HFF-Myc (cell line): ENCODE data around the gene GLI3.

ENCODE experiments used
- DNase-seq: peaks from one replicate; pipeline ENCODE4 v3.0.0-alpha.2; 2011; ENCODE audit warnings: low read depth; ENCODE audit errors: extremely low read depth
- H3K4me3 ChIP-seq: replicated peaks from 2 replicates; pipeline ENCODE4 v1.5.1; 2011; ENCODE audit warnings: low read depth, mild to moderate bottlenecking, control low read depth, low read length
- CTCF ChIP-seq: IDR thresholded peaks from 2 replicates; pipeline ENCODE4 v1.5.1; 2012; ENCODE audit warnings: mild to moderate bottlenecking, low read depth, low read length, control low read depth; ENCODE audit errors: missing control alignments

GLI3 gene

GRCh38 chr7:42107484-42108240 lies 129.3 kb downstream of the GLI3 start:
- no peak for DNase-seq
- no peak for TF ChIP-seq CTCF
- no peak overlapping the region for H3K4me3 ChIP-seq

GRCh38 chr7:42106562-42106961 lies 130.4 kb downstream of the GLI3 start:
- no peak for DNase-seq
- no peak for TF ChIP-seq CTCF
- H3K4me3 ChIP-seq, result no peak overlapping the region

- no peak overlapping the region for H3K4me3 ChIP-seq
- TF ChIP-seq CTCF, result no peak
- DNase-seq, result no peak
Observed at GRCh38 chr7:42105554-42106358, 131.3 kb downstream of the GLI3 start.

- no peak overlapping the region for H3K4me3 ChIP-seq
- no peak for TF ChIP-seq CTCF
- DNase-seq, result no peak
Observed at GRCh38 chr7:42104694-42105093, 132.3 kb downstream of the GLI3 start.

GRCh38 chr7:42104231-42104630 lies 132.8 kb downstream of the GLI3 start:
- no peak for TF ChIP-seq CTCF

GRCh38 chr7:42103456-42103855 lies 133.6 kb downstream of the GLI3 start:
- TF ChIP-seq CTCF, result no peak
- no peak for DNase-seq
- H3K4me3 ChIP-seq, result no peak overlapping the region

More at GRCh38 chr7:42104231-42104630, 132.8 kb downstream of the GLI3 start:
- no peak for DNase-seq
- H3K4me3 ChIP-seq, result no peak overlapping the region
